Activated T-helper 1 cell treated with anti-CD3 and anti-CD28 coated beads, Interleukin-12 subunit alpha, Interleukin-12 subunit beta, Interleukin-2, Interleukin-4 antibody, amounts not matched to agents 30 ng/mL and 10 ng/mL and 1 ng/mL, durations not matched to agents 14 hours and 24 hours and 36 hours (primary cell): ENCODE data around the gene DENND2A. TPM values are rescaled to one million over a fixed set of nuclear protein-coding genes. Genes with fewer than 3 reads are reported as not detected.
"Not testable (repeated sequence)": the region's sequence is repeated elsewhere in the genome, so short reads cannot be mapped to it uniquely, and the experiment has no call there.

ENCODE experiments used
- DNase-seq: peaks from one replicate; pipeline ENCODE4 v3.0.0; 2021; ENCODE audit warnings: low spot score
- H3K27ac Mint-ChIP-seq: one replicate; pipeline ENCODE4 v1.8.0; 2021; ENCODE audit warnings: mild to moderate bottlenecking, mixed read lengths
- H3K27me3 Mint-ChIP-seq: one replicate; pipeline ENCODE4 v1.8.0; 2022; ENCODE audit warnings: mild to moderate bottlenecking, moderate library complexity, mixed read lengths; ENCODE audit not compliant: insufficient read depth
- H3K36me3 Mint-ChIP-seq: one replicate; pipeline ENCODE4 v1.8.0; 2021; ENCODE audit warnings: low read depth, mixed read lengths
- H3K4me1 Mint-ChIP-seq: one replicate; pipeline ENCODE4 v1.8.0; 2021; ENCODE audit warnings: low read depth, mixed read lengths
- H3K4me3 Mint-ChIP-seq: one replicate; pipeline ENCODE4 v1.8.0; 2021; ENCODE audit warnings: mild to moderate bottlenecking, moderate library complexity, mixed read lengths
- H3K9me3 Mint-ChIP-seq: one replicate; pipeline ENCODE4 v1.8.0; 2021; ENCODE audit warnings: mixed read lengths
- intact Hi-C: fragments of 100-400 bp; cut with micrococcal nuclease; formaldehyde crosslinking; loops from one replicate; pipeline ENCODE4 v1.15.1; 2024
- total RNA-seq: library from RNA; stranded (reverse); gene quantifications from 2 replicates; pipeline ENCODE4 v1.2.3, GENCODE V29; 2022

DENND2A gene
- total RNA-seq, 1 donor from 2014 or later, result not detected

- Mint-ChIP-seq H3K9me3 (no peaks in the 10 kb centered on the region), H3K27ac (no peak overlapping the region), H3K4me3 (no peak overlapping the region), H3K36me3 (no peaks in the 10 kb centered on the region), H3K4me1 (peaks cover 21% of the 10 kb centered on the region), H3K27me3 (peaks cover 52% of the 10 kb centered on the region)
- no peak for DNase-seq
- intact Hi-C loops, result loop anchor here (5.0 kb wide), 1 partner anchor 358 kb away; the partner anchor contains the start of gene MRPS33
These were observed 13.4 kb upstream of the DENND2A start for GRCh38 chr7:140654109-140654387.

GRCh38 chr7:140653319-140654108 lies 12.9 kb upstream of the DENND2A start:
- peaks cover 21% of the 10 kb centered on the region for H3K4me1 Mint-ChIP-seq
- no peaks in the 10 kb centered on the region for H3K36me3 Mint-ChIP-seq
- peaks cover 49% of the 10 kb centered on the region for H3K27me3 Mint-ChIP-seq
- H3K4me3 Mint-ChIP-seq, result no peak overlapping the region
- intact Hi-C loops, result loop anchor here (1.0 to 5.0 kb wide), 3 partner anchors 135 to 359 kb away; partner anchors contain the start of gene MRPS33
- no peak overlapping the region for H3K27ac Mint-ChIP-seq
- no peak for DNase-seq
- H3K9me3 Mint-ChIP-seq, result no peaks in the 10 kb centered on the region

GRCh38 chr7:140650367-140650766 lies 9.8 kb upstream of the DENND2A start:
- Mint-ChIP-seq H3K36me3 (no peaks in the 10 kb centered on the region), H3K27ac (no peak overlapping the region), H3K4me1 (peaks cover 11% of the 10 kb centered on the region), H3K27me3 (peaks cover 34% of the 10 kb centered on the region), H3K4me3 (no peak overlapping the region), H3K9me3 (no peaks in the 10 kb centered on the region)
- intact Hi-C loops, result loop anchor here (5.0 kb wide), 1 partner anchor 362 kb away; the partner anchor contains the start of gene MRPS33
- DNase-seq, result no peak

GRCh38 chr7:140649556-140650205 lies 9.1 kb upstream of the DENND2A start:
- H3K9me3 Mint-ChIP-seq, result no peaks in the 10 kb centered on the region
- H3K27ac Mint-ChIP-seq, result no peak overlapping the region
- H3K4me3 Mint-ChIP-seq, result no peak overlapping the region
- DNase-seq, result no peak
- peaks cover 34% of the 10 kb centered on the region for H3K27me3 Mint-ChIP-seq
- intact Hi-C loops, result loop anchor here (5.0 kb wide), 1 partner anchor 363 kb away; the partner anchor contains the start of gene MRPS33
- H3K4me1 Mint-ChIP-seq, result peaks cover 11% of the 10 kb centered on the region
- H3K36me3 Mint-ChIP-seq, result no peaks in the 10 kb centered on the region

- H3K4me3 Mint-ChIP-seq, result no peak overlapping the region
- H3K27ac Mint-ChIP-seq, result no peak overlapping the region
- peaks cover 46% of the 10 kb centered on the region for H3K27me3 Mint-ChIP-seq
- H3K4me1 Mint-ChIP-seq, result peaks cover 7% of the 10 kb centered on the region
- intact Hi-C loops, result no loop called here
- H3K9me3 Mint-ChIP-seq, result no peaks in the 10 kb centered on the region
- H3K36me3 Mint-ChIP-seq, result no peaks in the 10 kb centered on the region
- DNase-seq, result no peak
These were observed 6.5 kb upstream of the DENND2A start for GRCh38 chr7:140646931-140647647.

GRCh38 chr7:140645166-140645900 lies 4.7 kb upstream of the DENND2A start:
- intact Hi-C loops, result no loop called here
- Mint-ChIP-seq H3K27me3 (peaks cover 49% of the 10 kb centered on the region), H3K27ac (no peak overlapping the region), H3K9me3 (no peaks in the 10 kb centered on the region), H3K36me3 (no peaks in the 10 kb centered on the region), H3K4me1 (peaks cover 7% of the 10 kb centered on the region), H3K4me3 (no peak overlapping the region)
- no peak for DNase-seq

GRCh38 chr7:140644761-140645160 lies 4.1 kb upstream of the DENND2A start:
- intact Hi-C loops, result not testable (repeated sequence)
- peaks cover 53% of the 10 kb centered on the region for H3K27me3 Mint-ChIP-seq

GRCh38 chr7:140643416-140643815 lies 2.8 kb upstream of the DENND2A start:
- Mint-ChIP-seq H3K27me3 (peaks cover 56% of the 10 kb centered on the region), H3K9me3 (no peaks in the 10 kb centered on the region), H3K36me3 (no peaks in the 10 kb centered on the region), H3K4me3 (no peak overlapping the region), H3K4me1 (peaks cover 15% of the 10 kb centered on the region), H3K27ac (no peak overlapping the region)
- no peak for DNase-seq
- intact Hi-C loops, result no loop called here

More at GRCh38 chr7:140644761-140645160, 4.1 kb upstream of the DENND2A start:
- DNase-seq, H3K27ac Mint-ChIP-seq, H3K36me3 Mint-ChIP-seq, H3K4me3 Mint-ChIP-seq, H3K9me3 Mint-ChIP-seq: not testable (repeated sequence)
- H3K4me1 Mint-ChIP-seq, result peaks cover 10% of the 10 kb centered on the region

- peaks cover 67% of the 10 kb centered on the region for H3K27me3 Mint-ChIP-seq
- no peak overlapping the region for H3K27ac Mint-ChIP-seq
- H3K4me1 Mint-ChIP-seq, result peaks cover 9% of the 10 kb centered on the region
- no peak for DNase-seq
- no peaks in the 10 kb centered on the region for H3K36me3 Mint-ChIP-seq
- intact Hi-C loops, result no loop called here
- H3K9me3 Mint-ChIP-seq, result no peaks in the 10 kb centered on the region
- H3K4me3 Mint-ChIP-seq, result peak overlapping the region; percentile 6
These were observed 1.0 kb upstream of the DENND2A start for GRCh38 chr7:140641524-140642195.

GRCh38 chr7:140640060-140640637 lies 464 bp downstream of the DENND2A start:
- DNase-seq, result no peak
- intact Hi-C loops, result no loop called here
- H3K27me3 Mint-ChIP-seq, result peaks cover 61% of the 10 kb centered on the region
- H3K27ac Mint-ChIP-seq, result no peak overlapping the region
- H3K36me3 Mint-ChIP-seq, result no peaks in the 10 kb centered on the region
- peaks cover 8% of the 10 kb centered on the region for H3K4me1 Mint-ChIP-seq
- H3K9me3 Mint-ChIP-seq, result no peaks in the 10 kb centered on the region
- peak overlapping the region; percentile 68 for H3K4me3 Mint-ChIP-seq

GRCh38 chr7:140639366-140640053 lies 1.1 kb downstream of the DENND2A start:
- Mint-ChIP-seq H3K27me3 (peaks cover 59% of the 10 kb centered on the region), H3K4me3 (peak overlapping the region; percentile 68), H3K36me3 (no peaks in the 10 kb centered on the region), H3K27ac (no peak overlapping the region), H3K9me3 (no peaks in the 10 kb centered on the region), H3K4me1 (peaks cover 8% of the 10 kb centered on the region)
- no peak for DNase-seq
- intact Hi-C loops, result no loop called here
